H1 (cell line): ENCODE results near the gene DUSP12. TPM values are rescaled to one million over a fixed set of nuclear protein-coding genes. Genes with fewer than 3 reads are reported as not detected.

Experiments
- CTCF ChIA-PET: fragments of 300-600 bp; sonication (Branson Sonifier 250); formaldehyde crosslinking; loops from one replicate; lab custom pipeline; 2021; ENCODE audit not compliant: partially characterized antibody; lab: Charles Lee
- POLR2A ChIA-PET: fragments of 300-600 bp; sonication (Branson Sonifier 250); formaldehyde crosslinking; loops from one replicate; lab custom pipeline; 2021; ENCODE audit warnings: inconsistent platforms; ENCODE audit not compliant: partially characterized antibody; lab: Charles Lee
- DNase-seq, 2 experiments: peaks; one replicate each; pipeline versions ENCODE4 v3.0.0 to v3.0.0-alpha.2; 2010 to 2022; ENCODE audit warnings: low spot score in 2 of 2, low read depth in 1 of 2, mixed read lengths in 1 of 2
- FAIRE-seq: peaks from 2 replicates; lab custom pipeline; 2011; peaks lifted over from hg19 to GRCh38; lab: Jason Lieb, UNC
- H2AFZ ChIP-seq: 2 replicates; pipeline ENCODE4 v1.8.1; 2012; ENCODE audit warnings: low read length, inconsistent platforms
- H2AK5ac ChIP-seq: 2 replicates; pipeline ENCODE4 v1.6.1; 2013; ENCODE audit warnings: low read depth, low read length
- H2BK120ac ChIP-seq: replicated peaks from 2 replicates; pipeline ENCODE3; 2013; ENCODE audit warnings: low read depth, low read length, inconsistent platforms
- H2BK12ac ChIP-seq: 2 replicates; pipeline ENCODE4 v1.6.1; 2013; ENCODE audit warnings: low read depth, low read length
- H2BK15ac ChIP-seq: 2 replicates; pipeline ENCODE4 v1.6.1; 2013; ENCODE audit warnings: low read length
- H2BK20ac ChIP-seq: 2 replicates; pipeline ENCODE4 v1.6.1; 2013; ENCODE audit warnings: low read length
- H2BK5ac ChIP-seq: 2 replicates; pipeline ENCODE4 v1.6.1; 2013; ENCODE audit warnings: low read depth, low read length
- H3K14ac ChIP-seq: 2 replicates; pipeline ENCODE4 v1.6.1; 2013; ENCODE audit warnings: inconsistent platforms; ENCODE audit not compliant: insufficient read length
- H3K18ac ChIP-seq: 2 replicates; pipeline ENCODE4 v1.6.1; 2013; ENCODE audit warnings: low read length; ENCODE audit errors: extremely low read depth
- H3K23ac ChIP-seq: 2 replicates; pipeline ENCODE4 v1.6.1; 2013; ENCODE audit warnings: inconsistent platforms; ENCODE audit not compliant: insufficient read length
- H3K23me2 ChIP-seq: 2 replicates; pipeline ENCODE4 v1.6.1; 2013; ENCODE audit warnings: low read depth, low read length
- H3K27ac ChIP-seq: 2 replicates; pipeline ENCODE4 v1.6.1; 2011; ENCODE audit warnings: low read depth, low read length, inconsistent platforms
- H3K27me3 ChIP-seq, 4 experiments: replicated peaks in 1 of 4; 1 replicate in 1 of 4; 2 replicates in 3 of 4; pipeline versions ENCODE4 v1.6.1 to v1.8.1; 2011 to 2013; ENCODE audit warnings: low read length in 3 of 4, mild to moderate bottlenecking in 3 of 4, inconsistent platforms in 2 of 4, mixed read lengths in 2 of 4, moderate library complexity in 1 of 4; ENCODE audit not compliant: control insufficient read depth in 3 of 4, insufficient read depth in 3 of 4; ENCODE audit errors: extremely low read depth in 1 of 4
- H3K36me3 ChIP-seq, 4 experiments: 2 replicates each; pipeline versions ENCODE4 v1.6.1 to v1.8.1; 2011 to 2013; ENCODE audit warnings: mild to moderate bottlenecking in 4 of 4, low read length in 3 of 4, moderate library complexity in 2 of 4, control low read depth in 1 of 4, inconsistent platforms in 1 of 4; ENCODE audit not compliant: insufficient read depth in 4 of 4, control insufficient read depth in 2 of 4
- H3K4ac ChIP-seq: replicated peaks from 2 replicates; pipeline ENCODE3; 2013; ENCODE audit warnings: low read length, low read depth, mixed read lengths, inconsistent platforms; ENCODE audit not compliant: insufficient read length
- H3K4me1 ChIP-seq, 4 experiments: replicated peaks in 1 of 4; 1 replicate in 1 of 4; 2 replicates in 3 of 4; pipeline versions ENCODE4 v1.6.1 to v1.8.1; 2011 to 2013; ENCODE audit warnings: low read length in 3 of 4, inconsistent platforms in 2 of 4, mixed read lengths in 1 of 4; ENCODE audit not compliant: insufficient read depth in 4 of 4, control insufficient read depth in 3 of 4
- H3K4me2 ChIP-seq, 2 experiments: 2 replicates each; pipeline versions ENCODE4 v1.6.1 to v1.8.1; 2011 to 2013; ENCODE audit warnings: low read depth in 2 of 2, low read length in 2 of 2, control low read depth in 1 of 2, inconsistent platforms in 1 of 2, mild to moderate bottlenecking in 1 of 2; ENCODE audit not compliant: insufficient read depth in 1 of 2
- H3K4me3 ChIP-seq, 4 experiments: fragments of 200-600, 300-600 bp in 1 of 4; sonication (generic), shearing (Covaris generic), sonication (Bioruptor Twin) in 1 of 4; 2 replicates each; pipeline versions ENCODE4 v1.5.1 to v1.8.1; 2011 to 2016; ENCODE audit warnings: low read length in 4 of 4, low read depth in 3 of 4, control low read depth in 2 of 4, inconsistent platforms in 2 of 4, mild to moderate bottlenecking in 2 of 4, mixed read lengths in 1 of 4, moderate library complexity in 1 of 4; ENCODE audit not compliant: insufficient read depth in 2 of 4; ENCODE audit errors: extremely low read depth in 1 of 4
- H3K56ac ChIP-seq: replicated peaks from 2 replicates; pipeline ENCODE3; 2013; ENCODE audit warnings: low read depth, mild to moderate bottlenecking, mixed read lengths, low read length, inconsistent platforms; ENCODE audit not compliant: insufficient read length
- H3K79me1 ChIP-seq: 2 replicates; pipeline ENCODE4 v1.6.1; 2013; ENCODE audit warnings: low read depth, low read length, control low read depth
- H3K79me2 ChIP-seq, 2 experiments: 2 replicates each; pipeline versions ENCODE4 v1.6.1 to v1.8.1; 2012 to 2013; ENCODE audit warnings: low read length in 2 of 2, mild to moderate bottlenecking in 2 of 2, inconsistent platforms in 1 of 2; ENCODE audit not compliant: insufficient read depth in 2 of 2, control insufficient read depth in 1 of 2
- H3K9ac ChIP-seq, 4 experiments: replicated peaks in 1 of 4; 1 replicate in 1 of 4; 2 replicates in 3 of 4; pipeline versions ENCODE4 v1.6.1 to v1.8.1; 2011 to 2013; ENCODE audit warnings: low read depth in 3 of 4, low read length in 3 of 4, control low read depth in 2 of 4, mild to moderate bottlenecking in 2 of 4, moderate library complexity in 2 of 4, inconsistent platforms in 1 of 4; ENCODE audit errors: extremely low read depth in 1 of 4
- H3K9me3 ChIP-seq, 2 experiments: 2 replicates each; pipeline versions ENCODE4 v1.6.1 to v1.8.1; 2012 to 2013; ENCODE audit warnings: mild to moderate bottlenecking in 2 of 2, moderate library complexity in 2 of 2, control low read depth in 1 of 2, inconsistent platforms in 1 of 2, low read depth in 1 of 2, low read length in 1 of 2, mixed read lengths in 1 of 2; ENCODE audit not compliant: insufficient read depth in 2 of 2
- H4K20me1 ChIP-seq, 2 experiments: replicated peaks in 1 of 2; 2 replicates each; pipeline versions ENCODE3 to v1.8.1; 2011 to 2013; ENCODE audit warnings: inconsistent platforms in 2 of 2, low read length in 2 of 2, mild to moderate bottlenecking in 1 of 2; ENCODE audit not compliant: insufficient read depth in 2 of 2, control insufficient read depth in 1 of 2
- H4K5ac ChIP-seq: 2 replicates; pipeline ENCODE4 v1.6.1; 2013; ENCODE audit warnings: low read length, low read depth, mixed read lengths, inconsistent platforms; ENCODE audit not compliant: insufficient read length
- H4K8ac ChIP-seq: 2 replicates; pipeline ENCODE4 v1.8.0; 2013; ENCODE audit warnings: mild to moderate bottlenecking, moderate library complexity, low read length, inconsistent platforms; ENCODE audit not compliant: insufficient read depth; ENCODE audit errors: extremely low read depth
- H4K91ac ChIP-seq: replicated peaks from 2 replicates; pipeline ENCODE3; 2013; ENCODE audit warnings: low read length, mixed read lengths, inconsistent platforms; ENCODE audit not compliant: insufficient read length
- GTF2F1 ChIP-seq: IDR thresholded peaks from 2 replicates; pipeline ENCODE4 v1.6.1; 2012; ENCODE audit warnings: low read depth, low read length, improper control_type of control experiment, borderline replicate concordance
- WGBS, 2 experiments: shearing (Covaris generic) in 1 of 2; methylation state at CpG; one replicate each; pipeline versions ENCODE4 v1.1.6 to v1.1.7; 2013 to 2015; ENCODE audit warnings: low lambda C conversion rate in 2 of 2, mixed read lengths in 2 of 2, inconsistent platforms in 1 of 2, low coverage in 1 of 2, missing lambda C conversion rate in 1 of 2; ENCODE audit not compliant: insufficient replicate concordance in 2 of 2, insufficient coverage in 1 of 2, insufficient read length in 1 of 2; ENCODE audit errors: extremely low coverage in 1 of 2, missing lambda C conversion rate in 1 of 2; 5-methylcytosine and 5-hydroxymethylcytosine counted together
- polyA plus RNA-seq, 7 experiments: library from polyadenylated mRNA; depleted of rRNA in 3 of 7; stranded (reverse) in 5 of 7; unstranded in 2 of 7; fragments of >200 nt in 5 of 7; fragments of 200-250 nt in 2 of 7; gene quantifications; 1 replicate in 5 of 7; 2 replicates in 1 of 7; 4 replicates in 1 of 7; pipeline versions ENCODE4 v1.2.1 to v1.2.3, GENCODE V29; 2011 to 2013; ENCODE audit warnings: missing spikeins in 2 of 7, mixed read lengths in 2 of 7
- total RNA-seq: library from RNA; stranded (reverse); fragmentation: NEBNext Ultra II Directional; extraction: Animal tissue kit (Norgen Biotek cat#: 25700); gene quantifications from 2 replicates; pipeline ENCODE4 v1.2.1, GENCODE V29; 2021

DUSP12 gene
- total and polyA plus RNA-seq, 2 of the 8 experiments (the other 6 are each of a cell fraction or from before 2014, with no cell fraction given) = 27.6 to 33.9 TPM

- Histone ChIP-seq H4K5ac (no peak overlapping the region), H3K4me1 (peaks cover 1 to 8% (median 4%) of the 10 kb centered on the region in 4 experiments; a peak in 4 of 7 replicates), H2AFZ (no peak overlapping the region), H2BK20ac (no peak overlapping the region), H4K91ac (no peak overlapping the region), H3K23ac (no peak overlapping the region), H3K4me3 (no peak overlapping the region), H3K18ac (no peak overlapping the region), H3K14ac (no peak overlapping the region), H3K79me2 (no peaks in the 10 kb centered on the region), H3K4me2 (no peak overlapping the region), H4K20me1 (peaks cover 0 to 1% of the 10 kb centered on the region in 2 experiments), H2BK120ac (no peak overlapping the region), H2BK5ac (no peak overlapping the region), H2AK5ac (no peak overlapping the region), H3K27me3 (peaks cover 0 to 3% (median 0%) of the 10 kb centered on the region in 4 experiments; a peak in 2 of 7 replicates), H3K27ac (no peak overlapping the region), H3K4ac (no peak overlapping the region), H3K9me3 (no peaks in the 10 kb centered on the region), H3K36me3 (no peaks in the 10 kb centered on the region), H3K23me2 (no peaks in the 10 kb centered on the region; the same call in 1 of the 2 replicates), H2BK15ac (no peak overlapping the region), H3K9ac (no peak overlapping the region), H2BK12ac (no peak overlapping the region), H3K56ac (no peak overlapping the region), H4K8ac (no peak overlapping the region), H3K79me1 (no peaks in the 10 kb centered on the region)
- no peak for TF ChIP-seq GTF2F1
- POLR2A ChIA-PET = no interaction called here
- CTCF ChIA-PET = interaction anchor here (1.1 to 10.3 kb wide), 3 partner anchors 9 to 246 kb away, joined by 3 to 69 read pairs (median 9); no protein-coding TSS in a partner anchor
- FAIRE-seq (no peak), DNase-seq (no peak)
- WGBS, 2 experiments = 85% methylated on average over 5 of the region's 5 CpGs; no CpG with 5 or more reads in 1 of the 2 experiments
These were observed 17.4 kb upstream of the DUSP12 start for GRCh38 chr1:161731981-161732718.
